Inferior parietal cortex (tissue), 1 donor: ENCODE measurements around the gene MICAL3.
A peak's percentile ranks its signal among the peaks of the same experiment; 100 is the strongest.

Source experiments
- DNase-seq: peaks from one replicate; pipeline ENCODE4 v3.0.0-alpha.2; 2016; ENCODE audit errors: extremely low spot score

The MICAL3 gene

GRCh38 chr22:17761138-17761488 lies 263.2 kb downstream of the MICAL3 start:
- no peak for DNase-seq

DNA sequence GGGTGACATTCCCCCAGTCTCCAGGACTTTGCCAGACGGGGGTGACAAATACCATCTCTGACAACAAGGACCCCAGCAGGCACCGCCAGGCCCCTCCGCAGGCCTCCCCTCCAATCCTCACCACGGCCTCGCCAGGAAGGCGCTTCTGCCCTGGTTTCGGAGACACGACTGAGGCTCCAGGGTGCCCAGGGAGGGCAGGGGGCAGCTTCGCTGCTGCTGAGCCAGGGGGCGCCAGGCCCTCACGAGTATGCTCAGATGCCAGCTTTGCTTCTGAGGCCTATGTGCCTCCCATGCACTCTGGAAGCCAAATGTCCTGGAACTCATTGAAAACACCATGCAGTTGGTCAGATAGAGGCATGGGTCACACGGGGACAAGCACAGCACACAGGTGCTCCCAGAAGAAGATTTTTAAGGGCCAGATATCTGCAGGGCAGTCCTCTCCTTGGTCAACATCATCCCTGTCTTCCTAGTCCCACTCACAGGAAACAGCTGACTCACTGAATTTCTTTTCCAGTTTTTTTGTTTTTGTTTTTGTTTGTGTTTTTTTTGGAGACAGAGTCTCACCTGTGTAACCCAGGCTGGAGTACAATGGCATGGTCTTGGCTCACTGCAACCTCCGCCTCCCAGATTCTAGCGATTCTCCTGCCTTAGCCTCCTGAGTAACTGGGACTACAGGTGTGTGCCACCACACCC lies 270.0 kb downstream of the MICAL3 start:
- DNase-seq = no peak

DNA sequence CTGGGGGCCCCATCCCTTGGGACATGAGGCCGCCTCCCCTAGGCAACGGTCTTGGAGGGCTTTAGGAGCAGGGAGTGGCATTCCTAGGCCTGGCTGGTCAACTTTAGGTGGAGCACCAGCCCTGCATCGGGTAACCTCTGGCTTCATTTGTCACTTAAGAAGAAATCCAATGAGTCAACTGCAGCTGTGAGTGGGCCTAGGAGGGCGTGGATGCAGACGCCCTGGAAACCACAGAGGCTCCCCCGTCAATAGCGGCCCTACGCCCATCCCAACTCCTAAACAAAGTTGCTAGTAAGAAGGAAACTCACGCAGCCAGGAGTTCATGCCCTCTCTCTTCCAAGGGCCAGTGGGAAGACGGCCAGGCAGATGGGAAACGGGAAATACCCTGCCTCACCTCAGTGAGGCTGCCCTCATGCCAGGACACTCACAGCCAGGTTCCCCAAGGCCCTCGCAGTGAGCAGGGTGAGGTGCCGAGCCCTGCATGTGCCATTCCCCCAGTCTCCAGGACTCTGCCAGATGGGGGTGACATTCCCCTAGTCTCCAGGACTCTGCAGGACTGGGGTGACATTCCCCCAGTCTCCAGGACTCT lies 270.9 kb downstream of the MICAL3 start:
- no peak for DNase-seq

GRCh38 chr22:17751596-17751995 lies 272.8 kb downstream of the MICAL3 start:
- DNase-seq = no peak

DNA sequence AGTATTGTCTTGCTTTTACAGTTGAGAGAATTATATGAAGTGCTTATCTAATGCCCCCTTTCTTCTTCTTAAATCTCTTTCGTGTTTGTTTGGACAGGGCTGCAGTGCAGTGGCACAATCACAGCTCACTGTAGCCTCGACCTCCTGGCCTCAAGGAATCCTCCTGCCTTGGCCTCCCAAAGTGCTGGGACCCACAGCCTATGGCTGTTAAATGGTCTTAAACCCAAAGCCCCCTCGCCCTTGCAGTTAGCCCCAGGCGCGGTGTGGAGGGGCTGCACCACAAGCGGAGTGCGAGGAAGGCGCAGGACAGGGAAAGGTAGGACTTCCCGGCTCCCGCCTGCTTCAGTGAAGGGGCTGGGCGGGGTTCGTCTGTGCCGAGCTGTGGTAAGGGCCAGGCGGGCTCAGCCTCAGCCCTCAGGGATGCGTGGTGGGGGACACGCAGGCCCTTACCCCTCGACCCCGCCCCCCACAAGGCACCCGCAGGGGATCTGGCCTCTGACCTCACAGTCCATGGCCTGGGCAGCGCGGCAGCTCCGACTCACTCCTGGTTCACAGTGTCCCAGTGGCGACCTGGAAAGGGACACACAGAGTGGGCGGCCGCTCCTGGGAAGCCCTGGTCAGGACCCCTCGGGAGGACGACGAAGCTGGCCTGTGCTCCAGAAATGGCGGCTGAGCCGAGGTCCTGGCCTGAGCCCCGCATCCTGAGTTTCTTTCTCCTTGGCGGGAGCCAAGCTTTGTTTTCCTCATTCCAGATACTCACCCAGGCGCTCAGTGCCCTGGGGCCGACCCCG lies 274.6 kb downstream of the MICAL3 start:
- DNase-seq = no peak

GRCh38 chr22:17748555-17749353 lies 275.6 kb downstream of the MICAL3 start:
- no peak for DNase-seq

- DNase-seq = no peak
Observed at GRCh38 chr22:17746916-17747315, 277.4 kb downstream of the MICAL3 start.

GRCh38 chr22:17744430-17744829 lies 279.9 kb downstream of the MICAL3 start:
- DNase-seq = no peak

GRCh38 chr22:17743661-17744411 lies 280.5 kb downstream of the MICAL3 start:
- DNase-seq = no peak

GRCh38 chr22:17742527-17742902 lies 281.8 kb downstream of the MICAL3 start:
- peak; percentile 81 for DNase-seq

DNA sequence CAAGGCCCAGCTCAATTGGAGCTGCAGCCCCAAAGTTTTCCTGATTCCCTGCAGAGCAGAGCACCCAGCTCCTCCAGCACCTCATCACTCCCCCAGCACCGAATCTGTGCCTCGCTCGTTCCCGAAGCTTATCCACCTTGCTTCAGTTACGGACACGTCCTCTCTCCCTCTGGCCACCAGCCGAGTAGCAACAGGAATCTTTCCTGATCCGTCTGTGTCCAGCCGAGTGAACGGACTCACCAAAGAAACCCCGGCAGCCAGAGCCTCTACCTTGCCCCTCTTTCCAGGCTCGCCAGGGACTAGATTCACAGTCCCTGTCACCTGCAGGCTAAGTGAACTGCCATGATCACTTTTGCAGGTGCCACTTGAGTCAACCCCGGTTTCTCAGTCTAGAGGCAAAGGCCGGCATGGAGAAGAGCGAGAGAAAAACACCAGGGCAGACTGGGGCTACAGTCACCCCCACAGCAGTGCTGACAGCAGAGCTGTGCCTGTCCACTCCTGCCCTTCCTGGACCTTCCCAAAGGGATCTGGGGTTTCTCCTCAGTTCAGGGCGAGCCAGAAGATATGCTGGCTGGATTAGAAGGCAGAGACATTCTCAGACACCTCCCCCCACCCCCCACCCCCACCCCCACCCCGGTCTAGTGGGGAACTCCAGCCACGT lies 282.4 kb downstream of the MICAL3 start:
- no peak for DNase-seq

GRCh38 chr22:17739196-17739975 lies 285.0 kb downstream of the MICAL3 start:
- DNase-seq = no peak

DNA sequence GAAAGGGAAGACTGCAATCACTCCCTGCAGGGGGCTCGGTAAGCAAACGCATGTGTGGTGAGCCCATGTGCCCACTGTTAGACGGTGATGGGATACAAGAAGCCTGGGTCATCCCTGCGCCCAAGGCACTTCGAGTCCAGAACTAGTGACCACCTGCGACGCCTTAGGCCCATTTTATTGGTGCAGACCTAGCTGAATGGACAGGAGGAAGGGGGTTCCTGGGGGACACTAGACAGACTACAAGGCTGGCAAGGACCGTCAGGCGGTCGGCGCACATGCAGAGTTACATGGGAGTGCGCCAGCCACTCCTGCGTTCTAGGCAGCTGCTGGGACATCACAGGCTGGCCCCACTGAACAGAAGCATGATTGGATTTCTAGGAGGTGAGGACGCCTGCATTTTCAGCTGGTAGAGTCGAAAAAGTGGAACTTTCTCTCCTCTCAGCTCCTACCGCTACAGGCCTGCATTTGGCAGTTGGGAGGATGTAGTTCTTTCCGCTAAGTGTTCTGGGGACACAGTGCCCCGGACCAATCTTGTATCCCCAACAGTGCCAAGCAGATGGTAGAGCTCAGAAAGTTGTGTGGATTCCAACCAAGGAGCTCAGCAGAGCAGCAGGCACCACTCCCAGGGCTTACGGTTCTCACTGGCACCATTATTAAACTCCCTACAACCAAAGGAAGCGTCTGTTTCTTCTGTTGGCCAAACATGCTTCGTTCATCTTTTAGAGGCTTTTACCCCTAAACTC lies 285.8 kb downstream of the MICAL3 start:
- no peak for DNase-seq
